ENCODE results near the gene EDNRA. TPM values are rescaled to one million over a fixed set of nuclear protein-coding genes. Genes with fewer than 3 reads are reported as not detected.
A peak's percentile ranks its signal among the peaks of the same experiment; 100 is the strongest.

EDNRA gene
- polyA plus RNA-seq, 1 of the 3 experiments (the other 2 are of a cell fraction), result 1.2 TPM

DNA sequence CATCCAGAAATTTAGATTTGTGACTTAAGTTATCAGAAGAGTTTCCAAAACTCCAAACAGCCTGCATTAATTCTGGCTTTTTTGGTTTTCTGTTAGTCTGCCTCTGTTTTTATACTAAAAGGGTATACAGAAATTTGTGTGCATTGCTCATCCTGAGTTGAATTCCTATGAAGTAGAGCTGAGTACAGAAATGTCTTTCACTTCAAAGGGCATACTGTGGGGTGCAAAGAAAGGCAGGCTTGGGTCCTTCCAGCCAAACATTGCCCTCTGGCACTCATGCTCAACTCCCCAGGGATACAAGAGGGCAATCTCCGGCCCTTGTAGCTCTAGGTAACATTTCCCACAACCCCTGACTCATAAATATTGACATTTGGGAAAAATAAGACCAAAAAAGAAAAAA, 108.7 kb downstream of the EDNRA start:
- Histone ChIP-seq H3K27ac (ENCODE audit: low read depth in 2 of 2, low read length in 1 of 2) (peak overlapping the region in 1 of 2 experiments; percentile 43; a peak in 1 of 4 replicates), H3K9me3 (no peaks in the 10 kb centered on the region), H3K36me3 (replicated peaks in 1 of 2; ENCODE audit: control insufficient read depth in 1 of 2, insufficient read depth in 2 of 2, low read length in 1 of 2) (no peaks in the 10 kb centered on the region), H3F3A (replicated peaks; ENCODE audit: insufficient read depth) (peaks cover 3% of the 10 kb centered on the region), H3K79me2 (ENCODE audit: insufficient read depth) (no peaks in the 10 kb centered on the region), H2AFZ (ENCODE audit: low read depth) (no peak overlapping the region; the same call in 1 of the 2 replicates), H4K20me1 (ENCODE audit: insufficient read depth) (no peaks in the 10 kb centered on the region), H3K9me2 (no peaks in the 10 kb centered on the region), H3K4me3 (ENCODE audit: low read depth in 2 of 2, low read length in 1 of 2) (no peak overlapping the region), H3K4me1 (ENCODE audit: control insufficient read depth in 1 of 2, insufficient read depth in 2 of 2, low read depth in 1 of 2, low read length in 1 of 2) (peaks cover 7 to 12% of the 10 kb centered on the region in 2 experiments; a peak in 3 of 4 replicates), H3K27me3 (ENCODE audit: insufficient read depth) (no peaks in the 10 kb centered on the region), H3K9ac (no peak overlapping the region), H3K4me2 (no peak overlapping the region)
- ChIA-PET CTCF (interaction anchor here (0.6 to 5.1 kb wide), 56 partner anchors 8 to 1275 kb away, joined by 3 to 47 read pairs (median 4); partner anchors contain the start of genes EDNRA and TMEM184C), POLR2A (no interaction called here)
- no peak for TF ChIP-seq FOXM1 (IDR thresholded peaks at IDR 0.05; ENCODE audit: low read depth)
- TF ChIP-seq, protein P1, sequence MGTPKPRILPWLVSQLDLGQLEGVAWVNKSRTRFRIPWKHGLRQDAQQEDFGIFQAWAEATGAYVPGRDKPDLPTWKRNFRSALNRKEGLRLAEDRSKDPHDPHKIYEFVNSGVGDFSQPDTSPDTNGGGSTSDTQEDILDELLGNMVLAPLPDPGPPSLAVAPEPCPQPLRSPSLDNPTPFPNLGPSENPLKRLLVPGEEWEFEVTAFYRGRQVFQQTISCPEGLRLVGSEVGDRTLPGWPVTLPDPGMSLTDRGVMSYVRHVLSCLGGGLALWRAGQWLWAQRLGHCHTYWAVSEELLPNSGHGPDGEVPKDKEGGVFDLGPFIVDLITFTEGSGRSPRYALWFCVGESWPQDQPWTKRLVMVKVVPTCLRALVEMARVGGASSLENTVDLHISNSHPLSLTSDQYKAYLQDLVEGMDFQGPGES (IDR thresholded peaks at IDR 0.05; ENCODE audit: low read depth, low read length), result no peak
- TF ChIP-seq EZH2phosphoT487 (IDR thresholded peaks at IDR 0.05; ENCODE audit: borderline replicate concordance, low read depth), result no peak
- no peak for TF ChIP-seq RXRA (IDR thresholded peaks at IDR 0.05; ENCODE audit: borderline replicate concordance, low read depth)
- TF ChIP-seq SIN3A (IDR thresholded peaks at IDR 0.05; ENCODE audit: borderline replicate concordance, low read depth, low read length), result no peak
- TF ChIP-seq SMC3 (IDR thresholded peaks at IDR 0.05; ENCODE audit: low read depth, low read length), result no peak
- no peak for TF ChIP-seq TEAD4 (IDR thresholded peaks at IDR 0.05; ENCODE audit: borderline replicate concordance, insufficient read depth)
- 80% methylated on average over 1 of the region's 1 CpG for WGBS (ENCODE audit: low lambda C conversion rate)
- DNase-seq, result no peak

DNA sequence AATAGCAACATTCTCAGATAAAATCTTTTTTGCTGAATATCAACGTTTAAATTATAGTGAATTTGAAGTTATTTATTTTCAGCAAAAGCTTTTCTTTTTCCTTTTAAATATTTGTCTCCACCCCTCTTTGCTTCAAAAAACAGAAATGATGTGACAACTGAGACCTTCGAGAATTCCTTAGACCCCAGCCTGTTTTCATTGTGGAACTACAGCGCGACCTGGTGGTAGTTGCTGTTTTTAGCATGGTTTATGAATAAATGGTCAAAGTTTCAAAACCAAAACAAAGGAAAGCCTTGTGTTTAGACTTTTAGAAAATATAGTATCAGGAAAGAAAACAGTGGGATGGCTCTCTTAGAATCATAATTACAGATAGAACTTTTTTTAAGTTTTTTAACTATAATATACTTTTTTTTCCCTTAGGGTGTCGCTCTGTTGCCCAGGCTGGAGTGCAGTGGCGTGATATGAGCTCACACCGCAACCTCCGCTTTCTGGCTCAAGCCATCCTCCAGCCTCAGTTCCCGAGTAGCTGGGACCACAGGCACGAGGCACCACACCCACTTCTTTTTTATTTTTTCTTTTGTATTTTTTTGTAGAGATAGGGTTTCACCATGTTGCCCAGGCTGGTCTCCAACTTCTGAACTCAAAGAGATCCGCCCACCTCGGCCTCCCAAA, 109.5 kb downstream of the EDNRA start:
- H3K36me3 ChIP-seq (replicated peaks in 1 of 2; ENCODE audit: control insufficient read depth in 1 of 2, insufficient read depth in 2 of 2, low read length in 1 of 2), result no peaks in the 10 kb centered on the region
- ChIA-PET POLR2A (interaction anchor here (0.6 kb wide), 1 partner anchor 279 kb away, joined by 3 read pairs; no protein-coding TSS in a partner anchor), CTCF (interaction anchor here (0.6 to 5.1 kb wide), 59 partner anchors 8 to 1913 kb away, joined by 3 to 47 read pairs (median 4); partner anchors contain the start of genes EDNRA and TMEM184C)
- no peaks in the 10 kb centered on the region for H3K9me3 ChIP-seq
- no peak overlapping the region for H3K27ac ChIP-seq (ENCODE audit: low read depth in 2 of 2, low read length in 1 of 2)
- DNase-seq, result peak; percentile 67
- H3K4me3 ChIP-seq (ENCODE audit: low read depth in 2 of 2, low read length in 1 of 2), result no peak overlapping the region
- H3K4me2 ChIP-seq, result no peak overlapping the region
- peaks cover 7 to 12% of the 10 kb centered on the region in 2 experiments; a peak in 3 of 4 replicates for H3K4me1 ChIP-seq (ENCODE audit: control insufficient read depth in 1 of 2, insufficient read depth in 2 of 2, low read depth in 1 of 2, low read length in 1 of 2)
- H3K27me3 ChIP-seq (ENCODE audit: insufficient read depth), result no peaks in the 10 kb centered on the region
- WGBS (ENCODE audit: low lambda C conversion rate), result 50% methylated on average over 12 of the region's 12 CpGs
- TF ChIP-seq MXI1 (IDR thresholded peaks at IDR 0.05; ENCODE audit: low read depth, low read length) (no peak), RAD21 (IDR thresholded peaks at IDR 0.05; ENCODE audit: low read length) (peak; percentile 96), CHD2 (IDR thresholded peaks at IDR 0.05; ENCODE audit: low read length, partially characterized antibody) (peak; percentile 27), SMC3 (IDR thresholded peaks at IDR 0.05; ENCODE audit: low read depth, low read length) (peak; percentile 91), EZH2phosphoT487 (IDR thresholded peaks at IDR 0.05; ENCODE audit: borderline replicate concordance, low read depth) (no peak), EP300 (IDR thresholded peaks at IDR 0.05; ENCODE audit: borderline replicate concordance in 1 of 2, low read depth in 1 of 2, low read length in 1 of 2) (no peak), MEF2A (IDR thresholded peaks at IDR 0.05; ENCODE audit: borderline replicate concordance, low read depth) (no peak)
- TF ChIP-seq, protein P2, sequence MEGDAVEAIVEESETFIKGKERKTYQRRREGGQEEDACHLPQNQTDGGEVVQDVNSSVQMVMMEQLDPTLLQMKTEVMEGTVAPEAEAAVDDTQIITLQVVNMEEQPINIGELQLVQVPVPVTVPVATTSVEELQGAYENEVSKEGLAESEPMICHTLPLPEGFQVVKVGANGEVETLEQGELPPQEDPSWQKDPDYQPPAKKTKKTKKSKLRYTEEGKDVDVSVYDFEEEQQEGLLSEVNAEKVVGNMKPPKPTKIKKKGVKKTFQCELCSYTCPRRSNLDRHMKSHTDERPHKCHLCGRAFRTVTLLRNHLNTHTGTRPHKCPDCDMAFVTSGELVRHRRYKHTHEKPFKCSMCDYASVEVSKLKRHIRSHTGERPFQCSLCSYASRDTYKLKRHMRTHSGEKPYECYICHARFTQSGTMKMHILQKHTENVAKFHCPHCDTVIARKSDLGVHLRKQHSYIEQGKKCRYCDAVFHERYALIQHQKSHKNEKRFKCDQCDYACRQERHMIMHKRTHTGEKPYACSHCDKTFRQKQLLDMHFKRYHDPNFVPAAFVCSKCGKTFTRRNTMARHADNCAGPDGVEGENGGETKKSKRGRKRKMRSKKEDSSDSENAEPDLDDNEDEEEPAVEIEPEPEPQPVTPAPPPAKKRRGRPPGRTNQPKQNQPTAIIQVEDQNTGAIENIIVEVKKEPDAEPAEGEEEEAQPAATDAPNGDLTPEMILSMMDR (IDR thresholded peaks at IDR 0.05), result peak; percentile 92
- no peaks in the 10 kb centered on the region for H3K9me2 ChIP-seq
- H2AFZ ChIP-seq (ENCODE audit: low read depth), result no peak overlapping the region; the same call in 1 of the 2 replicates
- peaks cover 3% of the 10 kb centered on the region for H3F3A ChIP-seq (replicated peaks; ENCODE audit: insufficient read depth)
- no peaks in the 10 kb centered on the region for H3K79me2 ChIP-seq (ENCODE audit: insufficient read depth)
- H3K9ac ChIP-seq, result no peak overlapping the region
- H4K20me1 ChIP-seq (ENCODE audit: insufficient read depth), result no peaks in the 10 kb centered on the region

All from SK-N-SH (cell line).